ELF-1 (cell line): Measurements from ENCODE around the gene UFD1.

Experiments
- DNase-seq: peaks from one replicate; pipeline ENCODE4 v3.0.0-alpha.2; 2016; ENCODE audit warnings: low read depth, low spot score

UFD1 gene

GRCh38 chr22:19471572-19471971 lies 7.4 kb downstream of the UFD1 start:
- DNase-seq: no peak

GRCh38 chr22:19470010-19470409 lies 9.0 kb downstream of the UFD1 start:
- DNase-seq: no peak

- DNase-seq: no peak
These were observed 9.6 kb downstream of the UFD1 start for GRCh38 chr22:19469421-19469820.

GRCh38 chr22:19467912-19468311 lies 11.1 kb downstream of the UFD1 start:
- no peak for DNase-seq

- no peak for DNase-seq
These were observed 11.9 kb downstream of the UFD1 start for GRCh38 chr22:19466848-19467752.

GRCh38 chr22:19466126-19466716 lies 12.8 kb downstream of the UFD1 start:
- no peak for DNase-seq

GRCh38 chr22:19464975-19465374 lies 14.0 kb downstream of the UFD1 start:
- DNase-seq: no peak

GRCh38 chr22:19464546-19464945 lies 14.4 kb downstream of the UFD1 start:
- DNase-seq: no peak

GRCh38 chr22:19463491-19464469 lies 15.2 kb downstream of the UFD1 start:
- no peak for DNase-seq

- no peak for DNase-seq
These were observed 16.0 kb downstream of the UFD1 start for GRCh38 chr22:19463008-19463407.

GRCh38 chr22:19461506-19461905 lies 17.5 kb downstream of the UFD1 start:
- no peak for DNase-seq

- no peak for DNase-seq
These were observed 19.0 kb downstream of the UFD1 start for GRCh38 chr22:19460036-19460435.

GRCh38 chr22:19457828-19458428 lies 21.1 kb downstream of the UFD1 start:
- DNase-seq: no peak

GRCh38 chr22:19456541-19456940 lies 22.5 kb downstream of the UFD1 start:
- no peak for DNase-seq

- no peak for DNase-seq
These were observed 23.2 kb downstream of the UFD1 start for GRCh38 chr22:19455585-19456370.

- DNase-seq: no peak
These were observed 24.0 kb downstream of the UFD1 start for GRCh38 chr22:19455033-19455432.

GRCh38 chr22:19454156-19454555 lies 24.8 kb downstream of the UFD1 start:
- no peak for DNase-seq

GRCh38 chr22:19453718-19454117 lies 25.3 kb downstream of the UFD1 start:
- no peak for DNase-seq

GRCh38 chr22:19451570-19451969 lies 27.4 kb downstream of the UFD1 start:
- DNase-seq: no peak

GRCh38 chr22:19450363-19451175 lies 28.4 kb downstream of the UFD1 start:
- DNase-seq: no peak
